Measurements from ENCODE around the gene TCF4.

Gene TCF4

DNA sequence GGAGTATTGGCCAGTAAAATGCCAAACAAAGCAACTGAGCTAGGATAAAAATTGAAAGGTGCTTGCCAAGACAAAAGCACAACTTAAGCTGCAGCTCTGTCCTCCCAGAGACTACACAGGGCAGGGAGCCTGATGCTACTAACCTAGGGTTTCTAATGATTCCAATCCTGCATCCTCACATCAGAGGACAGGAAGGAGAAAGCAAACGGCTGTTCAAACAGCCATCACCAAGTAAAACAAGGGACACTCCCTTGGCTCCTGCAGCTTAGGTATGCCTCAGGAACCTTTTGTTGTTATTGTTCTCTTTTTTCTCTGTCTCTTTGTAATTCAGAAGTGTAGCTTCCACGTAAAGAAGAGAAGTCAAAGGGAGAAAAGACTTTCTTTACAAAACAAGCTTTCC, 99.5 kb downstream of the TCF4 start:
- TF ChIP-seq ESRRG (CRISPR knock-in tag; IDR thresholded peaks at IDR 0.05) (no peak), SNAI2 (CRISPR knock-in tag; IDR thresholded peaks at IDR 0.05) (no peak), TCF4 (CRISPR knock-in tag; IDR thresholded peaks at IDR 0.05; ENCODE audit: borderline replicate concordance) (no peak)
- peak; percentile 52 for ATAC-seq

DNA sequence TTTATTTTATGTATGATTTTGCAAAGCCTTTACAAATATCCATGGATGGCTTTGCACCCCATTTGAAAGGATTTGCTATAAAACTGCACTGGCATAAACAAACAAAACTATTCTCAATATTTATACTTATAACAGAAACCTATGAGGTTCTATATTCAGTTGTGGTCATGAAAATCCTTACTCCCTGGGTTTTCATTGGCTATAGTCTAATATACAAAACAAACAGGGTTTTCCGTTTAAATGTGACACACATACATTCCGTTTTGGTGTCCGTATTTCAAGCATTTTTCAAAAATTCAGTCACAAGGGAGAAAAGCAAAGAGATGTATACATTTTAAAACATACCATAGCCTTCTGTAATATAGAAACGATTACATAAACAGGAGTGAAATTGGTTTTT, 100.0 kb downstream of the TCF4 start:
- no peak for ATAC-seq
- no peak for TF ChIP-seq BACH2 (CRISPR knock-in tag; IDR thresholded peaks at IDR 0.05; ENCODE audit: borderline replicate concordance)
- TF ChIP-seq, protein P1, sequence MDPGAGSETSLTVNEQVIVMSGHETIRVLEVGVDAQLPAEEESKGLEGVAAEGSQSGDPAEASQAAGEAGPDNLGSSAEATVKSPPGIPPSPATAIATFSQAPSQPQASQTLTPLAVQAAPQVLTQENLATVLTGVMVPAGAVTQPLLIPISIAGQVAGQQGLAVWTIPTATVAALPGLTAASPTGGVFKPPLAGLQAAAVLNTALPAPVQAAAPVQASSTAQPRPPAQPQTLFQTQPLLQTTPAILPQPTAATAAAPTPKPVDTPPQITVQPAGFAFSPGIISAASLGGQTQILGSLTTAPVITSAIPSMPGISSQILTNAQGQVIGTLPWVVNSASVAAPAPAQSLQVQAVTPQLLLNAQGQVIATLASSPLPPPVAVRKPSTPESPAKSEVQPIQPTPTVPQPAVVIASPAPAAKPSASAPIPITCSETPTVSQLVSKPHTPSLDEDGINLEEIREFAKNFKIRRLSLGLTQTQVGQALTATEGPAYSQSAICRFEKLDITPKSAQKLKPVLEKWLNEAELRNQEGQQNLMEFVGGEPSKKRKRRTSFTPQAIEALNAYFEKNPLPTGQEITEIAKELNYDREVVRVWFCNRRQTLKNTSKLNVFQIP (CRISPR knock-in tag; IDR thresholded peaks at IDR 0.05; ENCODE audit: borderline replicate concordance, low read depth): no peak
- TF ChIP-seq PPARA (CRISPR knock-in tag; IDR thresholded peaks at IDR 0.05; ENCODE audit: borderline replicate concordance): no peak
- no peak for TF ChIP-seq ARNTL (CRISPR knock-in tag; IDR thresholded peaks at IDR 0.05; ENCODE audit: borderline replicate concordance, low read depth)
- TF ChIP-seq ESRRG (CRISPR knock-in tag; IDR thresholded peaks at IDR 0.05): no peak
- TF ChIP-seq, protein P2, sequence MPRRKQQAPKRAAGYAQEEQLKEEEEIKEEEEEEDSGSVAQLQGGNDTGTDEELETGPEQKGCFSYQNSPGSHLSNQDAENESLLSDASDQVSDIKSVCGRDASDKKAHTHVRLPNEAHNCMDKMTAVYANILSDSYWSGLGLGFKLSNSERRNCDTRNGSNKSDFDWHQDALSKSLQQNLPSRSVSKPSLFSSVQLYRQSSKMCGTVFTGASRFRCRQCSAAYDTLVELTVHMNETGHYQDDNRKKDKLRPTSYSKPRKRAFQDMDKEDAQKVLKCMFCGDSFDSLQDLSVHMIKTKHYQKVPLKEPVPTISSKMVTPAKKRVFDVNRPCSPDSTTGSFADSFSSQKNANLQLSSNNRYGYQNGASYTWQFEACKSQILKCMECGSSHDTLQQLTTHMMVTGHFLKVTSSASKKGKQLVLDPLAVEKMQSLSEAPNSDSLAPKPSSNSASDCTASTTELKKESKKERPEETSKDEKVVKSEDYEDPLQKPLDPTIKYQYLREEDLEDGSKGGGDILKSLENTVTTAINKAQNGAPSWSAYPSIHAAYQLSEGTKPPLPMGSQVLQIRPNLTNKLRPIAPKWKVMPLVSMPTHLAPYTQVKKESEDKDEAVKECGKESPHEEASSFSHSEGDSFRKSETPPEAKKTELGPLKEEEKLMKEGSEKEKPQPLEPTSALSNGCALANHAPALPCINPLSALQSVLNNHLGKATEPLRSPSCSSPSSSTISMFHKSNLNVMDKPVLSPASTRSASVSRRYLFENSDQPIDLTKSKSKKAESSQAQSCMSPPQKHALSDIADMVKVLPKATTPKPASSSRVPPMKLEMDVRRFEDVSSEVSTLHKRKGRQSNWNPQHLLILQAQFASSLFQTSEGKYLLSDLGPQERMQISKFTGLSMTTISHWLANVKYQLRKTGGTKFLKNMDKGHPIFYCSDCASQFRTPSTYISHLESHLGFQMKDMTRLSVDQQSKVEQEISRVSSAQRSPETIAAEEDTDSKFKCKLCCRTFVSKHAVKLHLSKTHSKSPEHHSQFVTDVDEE (CRISPR knock-in tag; IDR thresholded peaks at IDR 0.05): no peak
- TF ChIP-seq, protein P3, sequence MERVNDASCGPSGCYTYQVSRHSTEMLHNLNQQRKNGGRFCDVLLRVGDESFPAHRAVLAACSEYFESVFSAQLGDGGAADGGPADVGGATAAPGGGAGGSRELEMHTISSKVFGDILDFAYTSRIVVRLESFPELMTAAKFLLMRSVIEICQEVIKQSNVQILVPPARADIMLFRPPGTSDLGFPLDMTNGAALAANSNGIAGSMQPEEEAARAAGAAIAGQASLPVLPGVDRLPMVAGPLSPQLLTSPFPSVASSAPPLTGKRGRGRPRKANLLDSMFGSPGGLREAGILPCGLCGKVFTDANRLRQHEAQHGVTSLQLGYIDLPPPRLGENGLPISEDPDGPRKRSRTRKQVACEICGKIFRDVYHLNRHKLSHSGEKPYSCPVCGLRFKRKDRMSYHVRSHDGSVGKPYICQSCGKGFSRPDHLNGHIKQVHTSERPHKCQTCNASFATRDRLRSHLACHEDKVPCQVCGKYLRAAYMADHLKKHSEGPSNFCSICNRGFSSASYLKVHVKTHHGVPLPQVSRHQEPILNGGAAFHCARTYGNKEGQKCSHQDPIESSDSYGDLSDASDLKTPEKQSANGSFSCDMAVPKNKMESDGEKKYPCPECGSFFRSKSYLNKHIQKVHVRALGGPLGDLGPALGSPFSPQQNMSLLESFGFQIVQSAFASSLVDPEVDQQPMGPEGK (CRISPR knock-in tag; IDR thresholded peaks at IDR 0.05; ENCODE audit: borderline replicate concordance): no peak
- TF ChIP-seq ZFP3 (CRISPR knock-in tag; IDR thresholded peaks at IDR 0.05): no peak
- no peak for TF ChIP-seq ZFP30 (CRISPR knock-in tag; IDR thresholded peaks at IDR 0.05)
- no peak for TF ChIP-seq OSR1 (CRISPR knock-in tag; IDR thresholded peaks at IDR 0.05)
- TF ChIP-seq RARB (CRISPR knock-in tag; IDR thresholded peaks at IDR 0.05): no peak
- TF ChIP-seq, protein P4, sequence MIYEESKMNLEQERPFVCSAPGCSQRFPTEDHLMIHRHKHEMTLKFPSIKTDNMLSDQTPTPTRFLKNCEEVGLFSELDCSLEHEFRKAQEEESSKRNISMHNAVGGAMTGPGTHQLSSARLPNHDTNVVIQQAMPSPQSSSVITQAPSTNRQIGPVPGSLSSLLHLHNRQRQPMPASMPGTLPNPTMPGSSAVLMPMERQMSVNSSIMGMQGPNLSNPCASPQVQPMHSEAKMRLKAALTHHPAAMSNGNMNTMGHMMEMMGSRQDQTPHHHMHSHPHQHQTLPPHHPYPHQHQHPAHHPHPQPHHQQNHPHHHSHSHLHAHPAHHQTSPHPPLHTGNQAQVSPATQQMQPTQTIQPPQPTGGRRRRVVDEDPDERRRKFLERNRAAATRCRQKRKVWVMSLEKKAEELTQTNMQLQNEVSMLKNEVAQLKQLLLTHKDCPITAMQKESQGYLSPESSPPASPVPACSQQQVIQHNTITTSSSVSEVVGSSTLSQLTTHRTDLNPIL (CRISPR knock-in tag; IDR thresholded peaks at IDR 0.05; ENCODE audit: low read depth): no peak
- no peak for TF ChIP-seq ZNF70 (CRISPR knock-in tag; IDR thresholded peaks at IDR 0.05)
- TF ChIP-seq SNAI2 (CRISPR knock-in tag; IDR thresholded peaks at IDR 0.05): no peak
- no peak for TF ChIP-seq ZNF565 (CRISPR knock-in tag; conservative IDR thresholded peaks at IDR 0.05; ENCODE audit: low read depth)
- TF ChIP-seq, protein P5, sequence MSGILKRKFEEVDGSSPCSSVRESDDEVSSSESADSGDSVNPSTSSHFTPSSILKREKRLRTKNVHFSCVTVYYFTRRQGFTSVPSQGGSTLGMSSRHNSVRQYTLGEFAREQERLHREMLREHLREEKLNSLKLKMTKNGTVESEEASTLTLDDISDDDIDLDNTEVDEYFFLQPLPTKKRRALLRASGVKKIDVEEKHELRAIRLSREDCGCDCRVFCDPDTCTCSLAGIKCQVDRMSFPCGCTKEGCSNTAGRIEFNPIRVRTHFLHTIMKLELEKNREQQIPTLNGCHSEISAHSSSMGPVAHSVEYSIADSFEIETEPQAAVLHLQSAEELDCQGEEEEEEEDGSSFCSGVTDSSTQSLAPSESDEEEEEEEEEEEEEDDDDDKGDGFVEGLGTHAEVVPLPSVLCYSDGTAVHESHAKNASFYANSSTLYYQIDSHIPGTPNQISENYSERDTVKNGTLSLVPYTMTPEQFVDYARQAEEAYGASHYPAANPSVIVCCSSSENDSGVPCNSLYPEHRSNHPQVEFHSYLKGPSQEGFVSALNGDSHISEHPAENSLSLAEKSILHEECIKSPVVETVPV (CRISPR knock-in tag; IDR thresholded peaks at IDR 0.05): no peak
- no peak for TF ChIP-seq ZNF8 (CRISPR knock-in tag; IDR thresholded peaks at IDR 0.05)
- no peak for TF ChIP-seq ZC3H10 (CRISPR knock-in tag; IDR thresholded peaks at IDR 0.05)
- TF ChIP-seq TCF4 (CRISPR knock-in tag; IDR thresholded peaks at IDR 0.05; ENCODE audit: borderline replicate concordance): no peak
- no peak for TF ChIP-seq GLIS3 (CRISPR knock-in tag; IDR thresholded peaks at IDR 0.05)

DNA sequence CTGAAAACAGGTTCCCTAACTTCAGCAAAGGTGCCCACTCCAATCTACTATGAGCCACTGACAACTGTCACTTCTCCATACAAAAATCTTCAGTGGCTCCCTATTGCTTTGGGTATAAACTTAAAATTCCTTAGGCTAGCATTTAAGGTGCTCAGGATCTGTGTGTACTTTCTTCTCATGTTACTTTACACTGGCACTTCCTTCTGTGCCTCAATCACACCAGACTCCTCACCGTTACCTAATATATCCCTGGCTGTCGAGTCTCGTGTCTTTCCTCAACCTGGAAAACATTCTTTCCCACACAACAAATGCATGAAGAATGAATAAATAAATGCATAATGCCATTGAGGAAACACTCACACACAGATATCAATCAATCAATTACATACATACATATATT, 101.1 kb downstream of the TCF4 start:
- ATAC-seq: no peak
- TF ChIP-seq PPARA (CRISPR knock-in tag; IDR thresholded peaks at IDR 0.05; ENCODE audit: borderline replicate concordance): no peak
- TF ChIP-seq, protein P4 (CRISPR knock-in tag; IDR thresholded peaks at IDR 0.05; ENCODE audit: low read depth): no peak
- no peak for TF ChIP-seq GLIS3 (CRISPR knock-in tag; IDR thresholded peaks at IDR 0.05)
- TF ChIP-seq ISL1 (CRISPR knock-in tag; IDR thresholded peaks at IDR 0.05): no peak

All from SK-N-SH treated with all-trans-retinoic acid at 6 μM for 48 hours (cell line).